ENCODE data around the gene VPS9D1. TPM values are rescaled to one million over a fixed set of nuclear protein-coding genes. Genes with fewer than 3 reads are reported as not detected.

Gene VPS9D1
- total and polyA plus RNA-seq, 2 donors (not counting 1 experiment from before 2014, with no cell fraction given): 6.3 to 13.0 TPM

DNA sequence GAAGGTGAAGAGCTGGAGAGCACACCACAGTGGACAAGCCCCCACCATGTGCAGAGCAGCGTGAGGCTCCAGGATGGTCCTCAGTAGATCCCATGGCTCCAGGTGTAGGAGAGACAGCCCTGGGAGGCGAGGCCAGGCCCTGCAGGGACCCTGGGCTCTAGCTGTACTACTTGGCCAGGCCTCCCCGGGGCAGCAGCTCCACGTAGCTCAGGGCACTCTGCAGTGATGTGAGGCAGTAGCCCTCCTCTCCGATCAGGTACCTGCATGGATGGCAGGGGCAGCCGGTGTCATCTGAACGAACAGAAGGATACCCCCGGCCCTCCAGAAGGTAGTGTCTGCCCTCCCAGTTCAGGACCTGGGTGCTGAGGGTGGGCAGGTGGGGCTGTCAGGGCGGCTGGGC, 13.0 kb downstream of the VPS9D1 start:
- H3K9me3 ChIP-seq (ENCODE audit: control insufficient read depth, insufficient read depth, low read depth, low read length): no peaks in the 10 kb centered on the region
- H3K79me2 ChIP-seq (ENCODE audit: control insufficient read depth, insufficient read depth, low read length): no peaks in the 10 kb centered on the region

DNA sequence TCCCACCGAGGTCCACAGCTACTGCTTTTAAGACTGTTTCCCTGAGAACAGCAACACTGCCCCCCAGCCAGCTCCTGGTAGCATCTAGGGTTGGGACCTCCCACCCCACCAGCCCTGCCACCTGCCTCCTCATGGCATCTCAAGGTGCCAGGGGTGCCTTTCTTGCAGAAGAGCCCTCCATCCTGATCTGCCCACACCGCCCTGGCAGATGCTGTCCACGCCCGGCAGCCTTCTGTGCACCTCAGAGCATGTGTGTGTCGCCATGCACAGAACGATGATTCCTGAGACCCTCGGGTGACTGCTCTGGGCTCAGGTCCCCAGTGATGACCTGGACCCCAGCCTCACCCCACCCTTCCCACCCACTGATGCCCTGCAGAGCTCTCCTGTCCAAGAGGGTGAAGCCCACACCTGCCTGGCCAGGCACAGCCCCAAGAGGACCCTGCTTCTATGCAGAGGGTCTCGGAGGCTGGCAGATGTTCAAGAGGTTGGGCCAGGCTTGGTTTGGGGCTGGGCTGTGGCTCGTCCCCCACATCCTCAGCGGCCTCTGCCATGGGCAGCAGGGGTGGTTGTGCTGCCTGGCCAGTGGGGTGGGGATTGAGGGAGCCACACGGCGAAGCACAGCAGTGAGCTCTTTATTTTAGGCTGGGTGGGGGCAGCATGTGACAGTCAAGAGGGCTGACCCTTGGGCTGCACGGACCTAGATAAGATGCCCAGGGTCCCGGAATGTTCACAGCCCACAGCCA, 14.0 kb downstream of the VPS9D1 start:
- Histone ChIP-seq H3K9ac (ENCODE audit: insufficient read depth, low read length) (no peak overlapping the region), H3K79me2 (ENCODE audit: control insufficient read depth, insufficient read depth, low read length) (no peaks in the 10 kb centered on the region), H3K9me3 (ENCODE audit: control insufficient read depth, insufficient read depth, low read depth, low read length) (no peaks in the 10 kb centered on the region), H4K20me1 (ENCODE audit: control insufficient read depth, extremely low read depth, insufficient read depth, low read length) (no peaks in the 10 kb centered on the region), H3K27me3 (ENCODE audit: control insufficient read depth, insufficient read depth, low read length) (no peaks in the 10 kb centered on the region), H3K4me1 (ENCODE audit: control insufficient read depth, extremely low read depth, insufficient read depth, low read length) (peaks cover 3% of the 10 kb centered on the region), H3K36me3 (ENCODE audit: control insufficient read depth, insufficient read depth, low read length) (peaks cover 4% of the 10 kb centered on the region), H3K27ac (ENCODE audit: insufficient read depth, low read length) (no peak overlapping the region), H2AFZ (ENCODE audit: low read length) (no peak overlapping the region), H3K4me3 (replicated peaks in 1 of 4; ENCODE audit: control extremely low read depth in 1 of 4, insufficient read depth in 1 of 4, low read depth in 3 of 4, low read length in 4 of 4) (no peak overlapping the region), H3K4me2 (ENCODE audit: extremely low read depth, insufficient read depth, low read length) (no peak overlapping the region)
- DNase-seq (ENCODE audit: low read depth in 2 of 2): no peak
- TF ChIP-seq EZH2 (IDR thresholded peaks at IDR 0.05; ENCODE audit: low read length, missing control alignments): no peak
- TF ChIP-seq, protein P1, sequence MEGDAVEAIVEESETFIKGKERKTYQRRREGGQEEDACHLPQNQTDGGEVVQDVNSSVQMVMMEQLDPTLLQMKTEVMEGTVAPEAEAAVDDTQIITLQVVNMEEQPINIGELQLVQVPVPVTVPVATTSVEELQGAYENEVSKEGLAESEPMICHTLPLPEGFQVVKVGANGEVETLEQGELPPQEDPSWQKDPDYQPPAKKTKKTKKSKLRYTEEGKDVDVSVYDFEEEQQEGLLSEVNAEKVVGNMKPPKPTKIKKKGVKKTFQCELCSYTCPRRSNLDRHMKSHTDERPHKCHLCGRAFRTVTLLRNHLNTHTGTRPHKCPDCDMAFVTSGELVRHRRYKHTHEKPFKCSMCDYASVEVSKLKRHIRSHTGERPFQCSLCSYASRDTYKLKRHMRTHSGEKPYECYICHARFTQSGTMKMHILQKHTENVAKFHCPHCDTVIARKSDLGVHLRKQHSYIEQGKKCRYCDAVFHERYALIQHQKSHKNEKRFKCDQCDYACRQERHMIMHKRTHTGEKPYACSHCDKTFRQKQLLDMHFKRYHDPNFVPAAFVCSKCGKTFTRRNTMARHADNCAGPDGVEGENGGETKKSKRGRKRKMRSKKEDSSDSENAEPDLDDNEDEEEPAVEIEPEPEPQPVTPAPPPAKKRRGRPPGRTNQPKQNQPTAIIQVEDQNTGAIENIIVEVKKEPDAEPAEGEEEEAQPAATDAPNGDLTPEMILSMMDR (conservative IDR thresholded peaks at IDR 0.05 in 1 of 2, IDR thresholded peaks at IDR 0.05 in 1 of 2; ENCODE audit: low read depth in 1 of 2, low read length in 2 of 2): no peak

More for the DNA sequence above, 13.0 kb downstream of the VPS9D1 start:
- Histone ChIP-seq H4K20me1 (ENCODE audit: control insufficient read depth, extremely low read depth, insufficient read depth, low read length) (no peaks in the 10 kb centered on the region), H2AFZ (ENCODE audit: low read length) (no peak overlapping the region), H3K36me3 (ENCODE audit: control insufficient read depth, insufficient read depth, low read length) (peaks cover 4% of the 10 kb centered on the region), H3K4me2 (ENCODE audit: extremely low read depth, insufficient read depth, low read length) (no peak overlapping the region), H3K27me3 (ENCODE audit: control insufficient read depth, insufficient read depth, low read length) (no peaks in the 10 kb centered on the region), H3K4me3 (replicated peaks in 1 of 4; ENCODE audit: control extremely low read depth in 1 of 4, insufficient read depth in 1 of 4, low read depth in 3 of 4, low read length in 4 of 4) (no peak overlapping the region), H3K4me1 (ENCODE audit: control insufficient read depth, extremely low read depth, insufficient read depth, low read length) (peaks cover 2% of the 10 kb centered on the region), H3K9ac (ENCODE audit: insufficient read depth, low read length) (no peak overlapping the region), H3K27ac (ENCODE audit: insufficient read depth, low read length) (no peak overlapping the region)
- DNase-seq (ENCODE audit: low read depth in 2 of 2): no peak
- TF ChIP-seq, protein P1 (conservative IDR thresholded peaks at IDR 0.05 in 1 of 2, IDR thresholded peaks at IDR 0.05 in 1 of 2; ENCODE audit: low read depth in 1 of 2, low read length in 2 of 2): no peak
- TF ChIP-seq EZH2 (IDR thresholded peaks at IDR 0.05; ENCODE audit: low read length, missing control alignments): no peak

DNA sequence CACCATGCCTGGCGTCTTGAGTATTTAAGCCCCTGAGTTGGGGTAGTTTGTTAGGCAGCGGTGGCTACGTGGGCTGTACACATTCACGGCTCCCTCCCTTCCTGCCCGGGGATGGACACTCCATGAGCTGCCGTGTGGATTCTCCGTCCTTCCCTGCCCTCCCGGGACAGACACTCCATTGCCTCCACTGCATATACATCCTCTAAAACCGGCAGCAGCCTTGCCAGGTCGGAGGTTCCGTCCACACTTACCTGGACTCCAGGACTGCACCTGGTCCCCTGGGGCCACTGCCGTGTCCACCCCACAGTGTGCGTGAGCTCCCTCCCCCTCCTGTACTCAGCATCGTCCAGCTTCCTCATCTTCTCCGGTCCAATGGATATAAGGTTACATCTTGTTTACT, 15.7 kb downstream of the VPS9D1 start:
- H3K9ac ChIP-seq (ENCODE audit: insufficient read depth, low read length): no peak overlapping the region
- H3K4me3 ChIP-seq (replicated peaks in 1 of 4; ENCODE audit: control extremely low read depth in 1 of 4, insufficient read depth in 1 of 4, low read depth in 3 of 4, low read length in 4 of 4): no peak overlapping the region
- H3K9me3 ChIP-seq (ENCODE audit: control insufficient read depth, insufficient read depth, low read depth, low read length): no peaks in the 10 kb centered on the region
- H3K36me3 ChIP-seq (ENCODE audit: control insufficient read depth, insufficient read depth, low read length): no peaks in the 10 kb centered on the region
- H3K4me2 ChIP-seq (ENCODE audit: extremely low read depth, insufficient read depth, low read length): no peak overlapping the region
- no peak overlapping the region for H3K27ac ChIP-seq (ENCODE audit: insufficient read depth, low read length)
- no peaks in the 10 kb centered on the region for H3K79me2 ChIP-seq (ENCODE audit: control insufficient read depth, insufficient read depth, low read length)
- TF ChIP-seq, protein P1 (conservative IDR thresholded peaks at IDR 0.05 in 1 of 2, IDR thresholded peaks at IDR 0.05 in 1 of 2; ENCODE audit: low read depth in 1 of 2, low read length in 2 of 2): no peak
- no peak for TF ChIP-seq EZH2 (IDR thresholded peaks at IDR 0.05; ENCODE audit: low read length, missing control alignments)
- no peak for DNase-seq (ENCODE audit: low read depth in 2 of 2)
- no peaks in the 10 kb centered on the region for H4K20me1 ChIP-seq (ENCODE audit: control insufficient read depth, extremely low read depth, insufficient read depth, low read length)
- H3K27me3 ChIP-seq (ENCODE audit: control insufficient read depth, insufficient read depth, low read length): no peaks in the 10 kb centered on the region
- no peak overlapping the region for H2AFZ ChIP-seq (ENCODE audit: low read length)
- peaks cover 9% of the 10 kb centered on the region for H3K4me1 ChIP-seq (ENCODE audit: control insufficient read depth, extremely low read depth, insufficient read depth, low read length)
